ENCODE measurements around the gene URI1.

- TF ChIP-seq CTCF (IDR thresholded peaks at IDR 0.05) (no peak), EZH2 (IDR thresholded peaks at IDR 0.05; ENCODE audit: borderline replicate concordance, insufficient read depth, low read depth, low read length, poor library complexity, severe bottlenecking) (no peak)
These were observed 5.8 kb downstream of the URI1 start for GRCh38 chr19:29947871-29948270.
